LNCAP (cell line): ENCODE data around the gene CBX2.

Source experiments
- TF ChIP-seq, protein P1 (sequence below): fragments of 450-650 bp; IDR thresholded peaks from 2 replicates; pipeline ENCODE4 v1.5.1; 2017; ENCODE audit warnings: mild to moderate bottlenecking

The CBX2 gene

DNA sequence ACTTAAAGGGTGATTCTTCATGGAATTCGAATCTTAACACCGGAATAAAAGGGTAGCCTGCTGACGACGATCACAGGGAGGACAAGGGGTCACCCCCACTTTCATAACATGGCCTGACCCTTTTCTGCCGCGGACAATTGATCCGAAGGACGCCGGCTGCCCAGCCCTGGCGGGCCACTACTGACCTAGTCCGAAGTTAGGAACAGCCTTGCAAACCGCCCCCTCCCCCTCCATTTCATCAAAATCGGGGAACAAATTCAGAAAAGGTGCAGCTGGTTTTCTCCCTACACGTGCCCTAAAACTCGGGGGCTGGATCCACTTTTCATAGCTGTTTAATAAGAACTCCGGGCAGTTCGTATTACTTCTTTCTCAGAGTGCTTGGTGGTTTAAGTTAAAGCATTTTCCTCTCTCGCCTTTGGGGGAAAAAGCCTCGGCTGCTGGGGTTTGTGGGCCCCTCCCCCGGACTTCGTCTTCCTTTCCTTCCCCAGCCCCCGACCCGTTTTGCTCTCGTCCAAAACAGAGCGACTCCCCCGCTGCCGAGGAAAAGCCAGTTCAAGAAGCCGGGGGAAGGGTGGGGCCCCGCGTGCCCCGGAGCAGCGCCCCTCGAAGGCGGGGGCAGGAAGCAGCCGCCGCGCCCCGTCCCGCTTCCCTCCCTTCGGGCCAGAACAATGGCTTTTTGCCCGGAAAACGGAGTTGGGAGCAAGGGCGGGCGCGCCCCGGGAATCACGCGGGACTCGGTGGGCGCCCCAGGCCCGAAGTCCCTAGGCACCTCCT is 641 bp upstream of the CBX2 start:
- TF ChIP-seq, protein P1, sequence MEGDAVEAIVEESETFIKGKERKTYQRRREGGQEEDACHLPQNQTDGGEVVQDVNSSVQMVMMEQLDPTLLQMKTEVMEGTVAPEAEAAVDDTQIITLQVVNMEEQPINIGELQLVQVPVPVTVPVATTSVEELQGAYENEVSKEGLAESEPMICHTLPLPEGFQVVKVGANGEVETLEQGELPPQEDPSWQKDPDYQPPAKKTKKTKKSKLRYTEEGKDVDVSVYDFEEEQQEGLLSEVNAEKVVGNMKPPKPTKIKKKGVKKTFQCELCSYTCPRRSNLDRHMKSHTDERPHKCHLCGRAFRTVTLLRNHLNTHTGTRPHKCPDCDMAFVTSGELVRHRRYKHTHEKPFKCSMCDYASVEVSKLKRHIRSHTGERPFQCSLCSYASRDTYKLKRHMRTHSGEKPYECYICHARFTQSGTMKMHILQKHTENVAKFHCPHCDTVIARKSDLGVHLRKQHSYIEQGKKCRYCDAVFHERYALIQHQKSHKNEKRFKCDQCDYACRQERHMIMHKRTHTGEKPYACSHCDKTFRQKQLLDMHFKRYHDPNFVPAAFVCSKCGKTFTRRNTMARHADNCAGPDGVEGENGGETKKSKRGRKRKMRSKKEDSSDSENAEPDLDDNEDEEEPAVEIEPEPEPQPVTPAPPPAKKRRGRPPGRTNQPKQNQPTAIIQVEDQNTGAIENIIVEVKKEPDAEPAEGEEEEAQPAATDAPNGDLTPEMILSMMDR: peak; percentile 51

DNA sequence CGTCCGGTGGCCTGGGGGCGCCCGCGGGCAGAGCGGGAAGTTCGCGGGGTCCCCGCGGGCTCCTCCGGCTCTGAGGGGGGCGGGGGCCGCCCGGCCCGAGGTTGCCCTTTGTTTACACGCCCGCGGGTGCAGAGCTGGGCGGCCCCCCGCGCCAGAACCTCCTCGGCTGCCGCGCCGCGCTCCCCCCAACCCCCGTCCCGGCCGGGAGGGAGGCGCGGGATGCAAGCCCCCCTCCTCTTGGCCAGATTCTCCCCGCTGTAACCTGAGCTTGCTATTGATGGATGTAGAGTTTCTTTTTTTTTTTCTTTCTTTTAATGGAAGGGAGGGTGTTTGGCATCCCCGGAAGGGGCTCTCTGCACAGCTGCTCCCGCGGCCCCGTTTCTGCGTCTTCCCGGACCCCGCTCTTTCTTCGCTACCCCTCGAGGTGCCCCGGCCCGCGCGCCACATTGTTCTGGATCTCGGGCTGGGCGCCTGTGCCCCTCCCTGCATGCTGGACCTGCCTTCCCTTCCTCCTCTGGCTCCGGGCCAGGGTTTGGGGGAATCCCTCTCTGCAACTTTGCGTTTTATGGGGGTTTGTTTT is 646 bp downstream of the CBX2 start:
- TF ChIP-seq, protein P1: no peak

DNA sequence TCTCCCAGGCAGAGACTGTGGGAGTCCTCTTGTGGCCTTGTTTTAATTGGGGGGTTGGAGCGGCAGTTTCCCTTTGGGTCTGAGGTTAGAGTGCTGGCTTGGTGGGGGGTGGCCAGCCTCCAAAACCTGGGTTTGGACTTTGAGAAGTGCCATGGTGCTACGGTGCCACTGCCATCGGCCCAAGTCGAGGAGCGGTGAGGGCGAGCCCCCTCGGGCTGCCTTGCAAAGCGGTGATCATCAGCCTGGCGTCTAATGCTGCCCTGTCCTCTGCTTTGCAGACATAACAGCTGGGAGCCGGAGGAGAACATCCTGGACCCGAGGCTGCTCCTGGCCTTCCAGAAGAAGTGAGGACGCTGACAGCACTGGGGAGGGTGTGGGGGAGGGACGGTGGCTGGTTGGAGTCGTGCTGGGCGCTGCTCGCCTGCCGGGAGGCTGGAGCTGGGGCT is 1.2 kb downstream of the CBX2 start:
- TF ChIP-seq, protein P1: no peak

DNA sequence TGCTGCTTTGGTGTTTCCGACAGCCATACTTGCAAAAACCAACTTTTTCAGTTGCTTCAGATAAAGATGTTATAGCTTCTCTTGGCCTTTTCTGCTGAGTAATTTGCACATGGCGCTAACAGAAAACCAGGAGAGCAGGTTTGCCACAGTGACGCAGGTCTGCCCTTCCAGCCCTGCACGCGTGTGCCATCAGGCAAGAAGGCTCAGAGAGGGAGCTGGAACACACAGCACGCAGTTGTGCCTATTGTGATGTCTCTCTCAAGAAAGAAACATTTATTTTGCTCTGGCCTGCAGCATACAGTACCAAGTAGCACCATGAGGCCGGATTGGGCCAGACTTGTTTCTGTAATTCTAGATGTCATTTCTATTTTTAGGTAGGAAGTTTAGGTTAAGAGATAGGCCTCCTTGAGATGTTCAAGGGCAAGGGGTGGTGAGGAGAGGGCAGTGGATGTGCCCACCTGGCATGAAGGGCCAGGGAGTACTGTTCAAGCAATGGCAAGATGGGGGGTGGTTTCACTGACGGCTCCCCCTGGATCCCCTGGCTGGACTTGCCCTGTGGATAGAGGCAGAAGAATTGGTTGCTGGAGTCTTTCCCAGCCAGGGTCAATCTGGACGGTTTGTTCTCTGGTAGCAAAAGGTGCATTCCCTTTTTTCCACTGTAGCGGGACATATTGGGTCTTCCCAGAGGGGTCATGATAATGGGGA is 1.9 kb downstream of the CBX2 start:
- TF ChIP-seq, protein P1: no peak

DNA sequence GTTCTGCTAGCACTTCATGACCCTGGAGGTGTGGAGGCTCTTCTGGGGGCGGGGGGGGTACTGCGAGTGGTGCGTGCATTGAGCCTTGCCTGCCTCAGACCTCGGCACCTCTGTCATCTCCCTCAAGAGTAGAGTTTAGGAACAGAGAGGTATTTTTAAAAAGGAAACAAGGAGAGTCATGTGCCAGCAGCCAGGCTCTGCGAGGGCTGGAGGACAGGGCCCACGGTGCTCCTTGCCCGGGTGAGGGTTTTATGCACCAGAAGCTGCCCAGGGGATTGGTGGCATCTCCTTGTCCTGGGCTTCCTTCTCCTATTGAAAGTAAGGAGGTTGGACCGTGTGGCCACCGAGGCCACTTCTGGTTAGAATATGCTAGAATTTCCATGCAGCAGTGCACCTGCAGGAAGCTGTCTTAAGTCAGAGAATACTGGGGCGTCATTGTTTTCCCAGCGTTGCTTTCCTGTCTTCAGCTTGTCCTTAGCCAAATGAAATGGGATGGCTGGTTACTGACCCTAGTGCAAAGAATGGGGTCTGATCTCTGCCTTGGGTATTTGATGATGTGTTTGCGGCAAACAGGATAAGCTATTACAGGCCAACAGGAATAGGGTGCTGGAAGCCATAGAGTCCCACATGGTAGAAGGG is 3.2 kb downstream of the CBX2 start:
- TF ChIP-seq, protein P1: no peak

DNA sequence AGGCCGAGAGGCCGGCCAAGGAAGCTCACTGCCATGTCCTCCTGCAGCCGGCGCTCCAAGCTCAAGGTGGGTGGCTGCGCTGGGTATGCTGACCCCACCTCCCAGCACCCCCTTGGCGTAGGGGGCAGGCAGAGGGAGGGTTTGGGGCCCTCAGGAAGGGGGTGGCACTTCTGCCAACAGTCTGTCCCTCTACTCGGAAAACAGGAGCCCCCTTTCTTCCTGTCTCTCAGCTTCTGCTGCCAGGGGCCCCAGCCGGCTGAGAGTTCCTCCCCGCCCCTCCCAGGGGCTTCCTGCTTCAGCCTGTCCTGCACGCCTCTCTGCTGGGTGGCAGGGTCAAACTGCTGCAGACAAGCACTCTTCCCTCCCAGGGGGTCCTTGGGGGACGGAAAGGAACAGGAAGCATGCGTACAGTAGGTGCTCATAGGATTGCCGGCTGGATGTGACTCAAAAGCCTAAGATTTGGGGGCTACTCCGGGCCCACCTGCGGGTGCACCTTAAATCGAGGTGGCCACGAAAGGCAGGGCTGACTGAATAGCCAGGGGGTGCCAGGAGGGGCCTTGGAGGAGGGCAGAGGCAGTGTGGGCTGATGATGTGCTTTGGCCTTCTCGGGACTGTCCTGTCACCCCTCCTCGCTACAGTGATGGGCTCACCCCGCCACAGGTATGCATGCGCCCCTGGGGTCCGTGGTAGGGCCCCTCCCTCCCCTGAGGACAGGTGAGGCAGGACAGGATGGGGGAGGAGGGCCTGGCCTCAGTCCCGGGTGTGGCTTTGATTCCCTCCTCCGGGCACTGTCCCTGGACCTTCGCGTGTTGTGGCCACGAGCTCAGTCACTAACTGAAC is 4.0 kb downstream of the CBX2 start:
- TF ChIP-seq, protein P1: no peak

DNA sequence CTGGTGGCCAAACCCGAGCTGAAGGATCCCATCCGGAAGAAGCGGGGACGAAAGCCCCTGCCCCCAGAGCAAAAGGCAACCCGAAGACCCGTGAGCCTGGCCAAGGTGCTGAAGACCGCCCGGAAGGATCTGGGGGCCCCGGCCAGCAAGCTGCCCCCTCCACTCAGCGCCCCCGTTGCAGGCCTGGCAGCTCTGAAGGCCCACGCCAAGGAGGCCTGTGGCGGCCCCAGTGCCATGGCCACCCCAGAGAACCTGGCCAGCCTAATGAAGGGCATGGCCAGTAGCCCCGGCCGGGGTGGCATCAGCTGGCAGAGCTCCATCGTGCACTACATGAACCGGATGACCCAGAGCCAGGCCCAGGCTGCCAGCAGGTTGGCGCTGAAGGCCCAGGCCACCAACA is 5.9 kb downstream of the CBX2 start:
- TF ChIP-seq, protein P1: no peak
